ENCODE data around the gene MIPEP.

DNA sequence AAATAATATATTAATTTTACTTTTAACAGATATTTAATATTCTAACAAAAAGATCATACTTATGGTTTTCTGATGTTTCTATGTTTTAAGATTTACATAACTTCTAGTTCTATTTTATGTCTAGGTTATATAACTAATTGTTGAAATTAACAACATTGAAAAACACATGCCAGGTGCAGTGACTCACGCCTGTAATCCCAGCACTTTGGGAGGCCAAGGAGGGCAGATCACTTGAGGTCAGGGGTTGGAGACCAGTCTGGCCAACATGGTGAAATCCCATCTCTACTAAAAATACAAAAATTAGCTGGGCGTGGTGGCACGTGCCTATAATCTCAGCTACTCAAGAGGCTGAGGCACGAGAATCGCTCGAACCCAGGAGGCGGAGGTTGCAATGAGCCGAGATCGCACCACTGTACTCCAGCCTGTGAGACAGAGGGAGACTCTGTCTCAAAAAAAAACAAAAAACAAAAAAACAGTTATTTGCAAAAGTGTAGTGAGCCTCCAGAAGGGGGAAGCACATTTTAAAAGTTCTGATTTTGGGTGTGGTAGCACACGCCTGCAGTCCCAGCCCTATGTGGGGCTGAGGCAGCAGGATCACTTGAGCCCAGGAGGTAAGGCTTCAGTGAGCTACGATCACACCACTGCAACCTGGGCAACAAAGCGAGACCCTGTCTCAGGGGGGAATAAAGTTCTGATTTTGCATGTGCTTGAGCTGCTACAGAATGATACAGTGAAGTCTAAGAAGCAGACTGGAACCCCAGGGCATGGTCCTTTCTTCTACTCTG, 18.7 kb downstream of the MIPEP start:
- TF ChIP-seq, protein P1, sequence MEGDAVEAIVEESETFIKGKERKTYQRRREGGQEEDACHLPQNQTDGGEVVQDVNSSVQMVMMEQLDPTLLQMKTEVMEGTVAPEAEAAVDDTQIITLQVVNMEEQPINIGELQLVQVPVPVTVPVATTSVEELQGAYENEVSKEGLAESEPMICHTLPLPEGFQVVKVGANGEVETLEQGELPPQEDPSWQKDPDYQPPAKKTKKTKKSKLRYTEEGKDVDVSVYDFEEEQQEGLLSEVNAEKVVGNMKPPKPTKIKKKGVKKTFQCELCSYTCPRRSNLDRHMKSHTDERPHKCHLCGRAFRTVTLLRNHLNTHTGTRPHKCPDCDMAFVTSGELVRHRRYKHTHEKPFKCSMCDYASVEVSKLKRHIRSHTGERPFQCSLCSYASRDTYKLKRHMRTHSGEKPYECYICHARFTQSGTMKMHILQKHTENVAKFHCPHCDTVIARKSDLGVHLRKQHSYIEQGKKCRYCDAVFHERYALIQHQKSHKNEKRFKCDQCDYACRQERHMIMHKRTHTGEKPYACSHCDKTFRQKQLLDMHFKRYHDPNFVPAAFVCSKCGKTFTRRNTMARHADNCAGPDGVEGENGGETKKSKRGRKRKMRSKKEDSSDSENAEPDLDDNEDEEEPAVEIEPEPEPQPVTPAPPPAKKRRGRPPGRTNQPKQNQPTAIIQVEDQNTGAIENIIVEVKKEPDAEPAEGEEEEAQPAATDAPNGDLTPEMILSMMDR (IDR thresholded peaks at IDR 0.05; ENCODE audit: low read depth, low read length, poor library complexity, severe bottlenecking) = no peak
- no peak for TF ChIP-seq EZH2phosphoT487 (IDR thresholded peaks at IDR 0.05; ENCODE audit: borderline replicate concordance, low read length)
